K562 (cell line): ENCODE data around the gene MAPT. TPM values are rescaled to one million over a fixed set of nuclear protein-coding genes. Genes with fewer than 3 reads are reported as not detected.
A peak's percentile ranks its signal among the peaks of the same experiment; 100 is the strongest.

Source experiments
- ATAC-seq: fragments of 200-7000 bp; cut with Tn5 transposase; 3 replicates; pipeline ENCODE4 v1.9.1; 2020; ENCODE audit warnings: moderate library complexity
- BruUV-seq: library from RNA; stranded (reverse); fragments of 400-500 nt; replicated peaks from 2 replicates; lab custom pipeline; 2021; lab: Mats Ljungman, UMichigan
- CTCF ChIA-PET: fragments of 300-600 bp; formaldehyde crosslinking; extraction: SDS; loops from one replicate; lab custom pipeline; 2021; ENCODE audit warnings: low intra/inter-chr PET ratio; lab: Yijun Ruan, JAX
- POLR2A ChIA-PET: fragments of 300-600, 350-650 bp; sonication (Branson Sonifier 250); formaldehyde crosslinking; extraction: SDS; loops from one replicate; lab custom pipeline; 2021; ENCODE audit warnings: antibody characterized with exemption, inconsistent platforms; lab: Yijun Ruan, JAX
- DNase-seq, 4 experiments: peaks; one replicate each; pipeline versions ENCODE4 v3.0.0 to v3.0.0-alpha.2; 2011 to 2018; ENCODE audit warnings: low spot score in 3 of 4, mixed read lengths in 3 of 4; ENCODE audit errors: extremely low read depth in 1 of 4
- FAIRE-seq: peaks from 2 replicates; lab custom pipeline; 2011; peaks lifted over from hg19 to GRCh38; lab: Jason Lieb, UNC
- H2AFZ ChIP-seq: 2 replicates; pipeline ENCODE4 v1.6.0; 2011; ENCODE audit warnings: low read depth, low read length, control low read depth, inconsistent platforms
- H3K27ac ChIP-seq: fragments of 200-600 bp; 3 replicates; pipeline ENCODE4 v1.8.0; 2011; ENCODE audit warnings: low read depth, mild to moderate bottlenecking, control low read depth, inconsistent platforms, low read length, moderate library complexity, mixed read lengths; ENCODE audit errors: extremely low read depth
- H3K27me3 ChIP-seq, 2 experiments: fragments of 300-600 bp in 1 of 2; 2 replicates in 1 of 2; 3 replicates in 1 of 2; pipeline versions ENCODE4 v1.6.0 to v1.8.0; 2011; ENCODE audit warnings: inconsistent platforms in 2 of 2, low read length in 2 of 2, mild to moderate bottlenecking in 1 of 2, mixed read lengths in 1 of 2, moderate library complexity in 1 of 2; ENCODE audit not compliant: control insufficient read depth in 2 of 2, insufficient read depth in 2 of 2
- H3K36me3 ChIP-seq: fragments of 300-600 bp; 3 replicates; pipeline ENCODE4 v1.8.0; 2011; ENCODE audit warnings: mild to moderate bottlenecking, low read length, inconsistent platforms; ENCODE audit not compliant: control insufficient read depth, insufficient read depth
- H3K4me1 ChIP-seq, 2 experiments: fragments of 200-600 bp in 1 of 2; replicated peaks in 1 of 2; 2 replicates in 1 of 2; 3 replicates in 1 of 2; pipeline versions ENCODE4 v1.5.1 to v1.8.0; 2011; ENCODE audit warnings: inconsistent platforms in 2 of 2, low read length in 2 of 2, mild to moderate bottlenecking in 1 of 2, mixed read lengths in 1 of 2, moderate library complexity in 1 of 2; ENCODE audit not compliant: control insufficient read depth in 2 of 2, insufficient read depth in 2 of 2
- H3K4me2 ChIP-seq: 2 replicates; pipeline ENCODE4 v1.6.1; 2011; ENCODE audit warnings: low read length, control low read depth, inconsistent platforms, mixed read lengths; ENCODE audit not compliant: insufficient read depth
- H3K4me3 ChIP-seq: fragments of 200-600 bp; sonication (generic), shearing (Covaris generic); 2 replicates; pipeline ENCODE4 v1.5.1; 2016; ENCODE audit warnings: control low read depth, inconsistent platforms
- H3K79me2 ChIP-seq: fragments of 200-600 bp; 3 replicates; pipeline ENCODE4 v1.8.0; 2011; ENCODE audit warnings: low read length, inconsistent platforms; ENCODE audit not compliant: control insufficient read depth, insufficient read depth
- H3K9ac ChIP-seq, 2 experiments: 2 replicates each; pipeline versions ENCODE4 v1.6.0 to v1.6.1; 2011; ENCODE audit warnings: low read depth in 2 of 2, low read length in 2 of 2, control low read depth in 1 of 2, inconsistent platforms in 1 of 2, mild to moderate bottlenecking in 1 of 2, mixed read lengths in 1 of 2; ENCODE audit not compliant: insufficient read depth in 1 of 2
- H3K9me1 ChIP-seq: one replicate; pipeline ENCODE4 v1.6.0; 2011; ENCODE audit warnings: inconsistent platforms, mild to moderate bottlenecking, low read length, moderate library complexity; ENCODE audit not compliant: control insufficient read depth, insufficient read depth
- H3K9me3 ChIP-seq: replicated peaks from 2 replicates; pipeline ENCODE4 v1.5.1; 2011; ENCODE audit warnings: low read depth, low read length, inconsistent platforms; ENCODE audit not compliant: control insufficient read depth, insufficient read depth
- H4K20me1 ChIP-seq: replicated peaks from 2 replicates; pipeline ENCODE4 v1.6.1; 2011; ENCODE audit warnings: low read length, inconsistent platforms, mixed read lengths; ENCODE audit not compliant: control insufficient read depth, insufficient read depth
- CBFA2T2 ChIP-seq: fragments of 450-650 bp; conservative IDR thresholded peaks from 2 replicates; pipeline ENCODE4 v1.6.1; 2017; ENCODE audit warnings: mild to moderate bottlenecking
- CBFA2T3 ChIP-seq: fragments of 450-650 bp; IDR thresholded peaks from 2 replicates; pipeline ENCODE4 v1.6.1; 2017
- DEAF1 ChIP-seq: fragments of 450-650 bp; formaldehyde crosslinking; IDR thresholded peaks from 2 replicates; pipeline ENCODE4 v1.4.0; 2020; ENCODE audit warnings: mild to moderate bottlenecking, moderate library complexity
- GATAD2B ChIP-seq: fragments of 450-650 bp; IDR thresholded peaks from 2 replicates; pipeline ENCODE4 v1.6.1; 2017; ENCODE audit warnings: mild to moderate bottlenecking, borderline replicate concordance
- PHF8 ChIP-seq: fragments of 200-600 bp; sonication (generic); IDR thresholded peaks from 2 replicates; pipeline ENCODE4 v1.6.1; 2012; ENCODE audit warnings: mixed run types, mild to moderate bottlenecking, inconsistent platforms, low read length, moderate library complexity, borderline replicate concordance
- PKNOX1 ChIP-seq: fragments of 450-650 bp; IDR thresholded peaks from 2 replicates; pipeline ENCODE4 v1.6.1; 2016
- WHSC1 ChIP-seq: IDR thresholded peaks from one replicate; pipeline ENCODE4 v1.6.1; 2012; ENCODE audit warnings: low read length, control low read depth, inconsistent platforms
- ZBTB33 ChIP-seq: sonication (generic); formaldehyde crosslinking; IDR thresholded peaks from 2 replicates; pipeline ENCODE4 v1.8.1; 2023; ENCODE audit warnings: mild to moderate bottlenecking, missing genetic modification reagents
- ZEB2 ChIP-seq: fragments of 450-650 bp; IDR thresholded peaks from 2 replicates; pipeline ENCODE4 v1.6.1; 2016
- ZFP30 ChIP-seq: fragments of 250-450 bp; sonication (Bioruptor Pico); IDR thresholded peaks from 2 replicates; pipeline ENCODE4 v1.8.0; 2022; ENCODE audit warnings: moderate library complexity, mild to moderate bottlenecking, inconsistent platforms, borderline replicate concordance
- ZNF511 ChIP-seq: sonication (generic); formaldehyde crosslinking; IDR thresholded peaks from 2 replicates; pipeline ENCODE4 v1.8.0; 2022; ENCODE audit warnings: mild to moderate bottlenecking, missing genetic modification reagents
- WGBS: fragments of 100-300 bp; shearing (Covaris generic); methylation state at CpG from one replicate; pipeline ENCODE4 v1.1.6; 2016; ENCODE audit warnings: low coverage, mixed read lengths; ENCODE audit not compliant: insufficient coverage; ENCODE audit errors: missing lambda C conversion rate; 5-methylcytosine and 5-hydroxymethylcytosine counted together
- in situ Hi-C: fragments of 300-500 bp; cut with MboI; formaldehyde crosslinking; loops from 4 replicates; pipeline ENCODE4 v1.15.0; 2018; ENCODE audit warnings: inconsistent platforms, mixed read lengths
- intact Hi-C: fragments of 100-400 bp; cut with micrococcal nuclease; formaldehyde crosslinking; loops from 2 replicates; pipeline ENCODE4 v1.14.2; 2022
- polyA plus RNA-seq, 8 experiments: library from polyadenylated mRNA; depleted of rRNA in 4 of 8; stranded (reverse) in 5 of 8; unstranded in 3 of 8; fragments of >200 nt; fragmentation: Nextera tagmentation in 2 of 8; fragmentation: Illumina TruSeq in 1 of 8; extraction: Ambion mirVana in 2 of 8; extraction: Trizol in 1 of 8; gene quantifications; 2 replicates each; pipeline versions ENCODE4 v1.2.1 to v1.2.3, GENCODE V29; 2011 to 2014; ENCODE audit warnings: inconsistent platforms in 1 of 8, missing spikeins in 1 of 8
- total RNA-seq, 7 experiments: library from RNA; depleted of rRNA in 6 of 7; stranded (reverse); fragments of >200 nt in 6 of 7; fragmentation: Illumina TruSeq in 2 of 7; extraction: Trizol in 2 of 7; gene quantifications; 2 replicates each; pipeline versions ENCODE4 v1.2.1 to v1.2.3, GENCODE V29; 2011 to 2021; ENCODE audit warnings: low replicate concordance in 1 of 7

The MAPT gene
- total and polyA plus RNA-seq, 9 of the 15 experiments (the other 6 are each of a cell fraction or from before 2014, with no cell fraction given): 0.04 to 1.1 (median 0.36) TPM

GRCh38 chr17:46045639-46046038, 151.3 kb downstream of the MAPT start (continued):
- TF ChIP-seq ZNF511 (CRISPR knock-in tag) (no peak), DEAF1 (CRISPR knock-in tag) (no peak), PKNOX1 (no peak), PHF8 (no peak), WHSC1 (no peak), GATAD2B (no peak)
- TF ChIP-seq, all 486 proteins: peak for 0

GRCh38 chr17:46046957-46047356, 152.6 kb downstream of the MAPT start:
- ChIA-PET CTCF (interaction anchor here (0.7 kb wide), 1 partner anchor 19 kb away, joined by 4 read pairs; no protein-coding TSS in a partner anchor), POLR2A (no interaction called here)
- BruUV-seq: no TSS peak
- DNase-seq (no peak), ATAC-seq (no peak), FAIRE-seq (no peak)
- Histone ChIP-seq H3K36me3 (peaks cover 96% of the 10 kb centered on the region), H3K4me2 (no peak overlapping the region), H3K9ac (no peak overlapping the region), H3K9me3 (no peaks in the 10 kb centered on the region), H3K27me3 (no peaks in the 10 kb centered on the region), H3K9me1 (no peaks in the 10 kb centered on the region), H4K20me1 (no peaks in the 10 kb centered on the region), H2AFZ (no peak overlapping the region), H3K27ac (no peak overlapping the region), H3K4me1 (peaks cover 0 to 5% of the 10 kb centered on the region in 2 experiments; a peak in 2 of 5 replicates), H3K4me3 (no peak overlapping the region), H3K79me2 (peaks cover 13% of the 10 kb centered on the region; the same call in 2 of the 3 replicates)
- TF ChIP-seq ZFP30 (CRISPR knock-in tag): no peak
- TF ChIP-seq CBFA2T2: peak; percentile 20; the same call in 1 of the 2 replicates
- TF ChIP-seq ZBTB33 (CRISPR knock-in tag): no peak
- TF ChIP-seq ZEB2: no peak
- TF ChIP-seq CBFA2T3: peak; percentile 47
- intact Hi-C loops: no loop called here
- in situ Hi-C loops: no loop called here
- 32% methylated on average over 1 of the region's 1 CpG for WGBS
